ENCODE results near the gene DNAJA1. TPM values are rescaled to one million over a fixed set of nuclear protein-coding genes. Genes with fewer than 3 reads are reported as not detected.

The DNAJA1 gene
- 71.3 and 85.9 TPM in 2 replicates for total RNA-seq

GRCh38 chr9:33024966-33025571, at the start of gene DNAJA1:
Gene DNAJA1, plus strand, starts transcription at chr9:33025273. Its CDS starts 1,212 bp downstream, at chr9:33026485.

GRCh38 chr9:33076046-33077004, 51.3 kb downstream of the DNAJA1 start, which contains the start of gene SMU1:
Gene SMU1, minus strand, starts transcription at chr9:33076674. Its CDS starts 66 bp downstream, at chr9:33076608.

Other genes with a start within 250 kb of the DNAJA1 start
- not detected in 2 replicates for gene TMEM215, start 241.7 kb upstream of the DNAJA1 start, total RNA-seq
- 27.3 and 27.7 TPM in 2 replicates for gene APTX, start 23.6 kb upstream of the DNAJA1 start, total RNA-seq
- gene SMU1, start 51.4 kb downstream of the DNAJA1 start, total RNA-seq, result 25.8 and 31.2 TPM in 2 replicates
- gene B4GALT1, start 142.1 kb downstream of the DNAJA1 start, total RNA-seq, result 118 and 169 TPM in 2 replicates
- gene SPINK4, start 214.9 kb downstream of the DNAJA1 start, total RNA-seq, result 0.91 TPM in 1 of 2 replicates, not detected in the other
- gene BAG1, start 239.4 kb downstream of the DNAJA1 start, total RNA-seq, result 15.5 and 22.3 TPM in 2 replicates
- gene CHMP5, start 239.8 kb downstream of the DNAJA1 start, total RNA-seq, result 86.9 and 96.8 TPM in 2 replicates

All from smooth muscle cell of the pulmonary artery (primary cell).